Measurements from ENCODE around the gene DNAJC2.

Gene DNAJC2

GRCh38 chr7:103344453-103345149 lies at the start of gene DNAJC2:
TSS of gene DNAJC2 (minus strand) at chr7:103344767. CDS start at chr7:103344622, 145 bp downstream.
- DNase-seq: peak; percentile 72

GRCh38 chr7:103391976-103392375 lies 47.4 kb upstream of the DNAJC2 start:
- DNase-seq: no peak

- DNase-seq: no peak
These were observed 46.6 kb upstream of the DNAJC2 start for GRCh38 chr7:103391150-103391549.

GRCh38 chr7:103389263-103389662 lies 44.7 kb upstream of the DNAJC2 start:
- DNase-seq: no peak

- DNase-seq: no peak
These were observed 44.0 kb upstream of the DNAJC2 start for GRCh38 chr7:103388469-103389140.

GRCh38 chr7:103387242-103387641 lies 42.7 kb upstream of the DNAJC2 start:
- DNase-seq: no peak

GRCh38 chr7:103382032-103382402 lies 37.5 kb upstream of the DNAJC2 start:
- no peak for DNase-seq

GRCh38 chr7:103381280-103382031 lies 36.9 kb upstream of the DNAJC2 start:
- DNase-seq: no peak

GRCh38 chr7:103380395-103381191 lies 36.0 kb upstream of the DNAJC2 start:
- DNase-seq: no peak

- DNase-seq: no peak
These were observed 34.9 kb upstream of the DNAJC2 start for GRCh38 chr7:103379270-103379975.

GRCh38 chr7:103373866-103374643 lies 29.5 kb upstream of the DNAJC2 start:
- DNase-seq: no peak

GRCh38 chr7:103369432-103369831 lies 24.9 kb upstream of the DNAJC2 start:
- no peak for DNase-seq

- no peak for DNase-seq
These were observed 5.2 kb upstream of the DNAJC2 start for GRCh38 chr7:103349805-103350204.

- DNase-seq: no peak
These were observed 4.4 kb upstream of the DNAJC2 start for GRCh38 chr7:103348959-103349358.

GRCh38 chr7:103348452-103348851 lies 3.9 kb upstream of the DNAJC2 start:
- DNase-seq: no peak

GRCh38 chr7:103347507-103348267 lies 3.1 kb upstream of the DNAJC2 start, which contains the start of gene PSMC2:
TSS of gene PSMC2 (plus strand) at chr7:103347643. CDS start at chr7:103347712, 69 bp downstream.
- peak; percentile 79 for DNase-seq

- no peak for DNase-seq
These were observed 1.8 kb upstream of the DNAJC2 start for GRCh38 chr7:103346396-103346795.

GRCh38 chr7:103343758-103344452 lies 662 bp downstream of the DNAJC2 start:
- DNase-seq: no peak

- no peak for DNase-seq
These were observed 1.2 kb downstream of the DNAJC2 start for GRCh38 chr7:103343332-103343731.

- DNase-seq: no peak
These were observed 3.1 kb downstream of the DNAJC2 start for GRCh38 chr7:103341466-103341865.

All from NCI-H446 treated with DMSO at 0.1 percent for 48 hours (cell line).